ENCODE measurements around the gene AMOT.

AMOT gene

GRCh38 chrX:112840382-112841113 lies at the start of gene AMOT:
Gene AMOT (minus strand): TSS chrX:112840831. CDS start chrX:112823126, 17,705 bp downstream.
- Histone ChIP-seq H3K27ac (ENCODE audit: low read length) (no peak within 1 kb of the TSS), H4K20me1 (ENCODE audit: insufficient read depth, low read length) (no peaks in the 10 kb centered on the region), H3K9me3 (replicated peaks; ENCODE audit: insufficient read depth, low read length) (no peaks in the 10 kb centered on the region), H3K36me3 (replicated peaks; ENCODE audit: insufficient read depth, low read length) (no peaks in the 10 kb centered on the region), H2AFZ (ENCODE audit: low read length) (peak within 1 kb of the TSS; percentile 88), H3K9ac (ENCODE audit: low read length) (0 out of 2 replicates have a peak within 1 kb of the TSS, but pooled peaks have one; percentile 15), H3K4me2 (ENCODE audit: low read depth, low read length) (peak within 1 kb of the TSS; percentile 60), H3K9me2 (replicated peaks; ENCODE audit: insufficient read depth, low read length) (no peaks in the 10 kb centered on the region), H3K27me3 (replicated peaks; ENCODE audit: insufficient read depth, low read length) (no peaks in the 10 kb centered on the region; the same call in 1 of the 2 replicates), H3K79me2 (ENCODE audit: low read length) (no peaks in the 10 kb centered on the region), H3K4me1 (ENCODE audit: low read length) (no peaks in the 10 kb centered on the region), H3K4me3 (ENCODE audit: low read length) (peak within 1 kb of the TSS; percentile 70), H3F3A (ENCODE audit: insufficient read depth, low read length) (no peaks in the 10 kb centered on the region)
- DNase-seq = peak; percentile 46
- TF ChIP-seq CTCF (IDR thresholded peaks at IDR 0.05; ENCODE audit: low read length) = no peak
- TF ChIP-seq EZH2phosphoT487 (IDR thresholded peaks at IDR 0.05; ENCODE audit: low read length) = no peak

- Histone ChIP-seq H3K4me1 (ENCODE audit: low read length) (no peaks in the 10 kb centered on the region), H3K9me2 (replicated peaks; ENCODE audit: insufficient read depth, low read length) (no peaks in the 10 kb centered on the region), H3K9me3 (replicated peaks; ENCODE audit: insufficient read depth, low read length) (no peaks in the 10 kb centered on the region), H3K79me2 (ENCODE audit: low read length) (no peaks in the 10 kb centered on the region), H3F3A (ENCODE audit: insufficient read depth, low read length) (no peaks in the 10 kb centered on the region), H3K4me2 (ENCODE audit: low read depth, low read length) (no peak overlapping the region), H2AFZ (ENCODE audit: low read length) (no peak overlapping the region), H3K36me3 (replicated peaks; ENCODE audit: insufficient read depth, low read length) (no peaks in the 10 kb centered on the region), H3K4me3 (ENCODE audit: low read length) (no peak overlapping the region), H3K27me3 (replicated peaks; ENCODE audit: insufficient read depth, low read length) (no peaks in the 10 kb centered on the region), H3K9ac (ENCODE audit: low read length) (no peak overlapping the region), H4K20me1 (ENCODE audit: insufficient read depth, low read length) (no peaks in the 10 kb centered on the region), H3K27ac (ENCODE audit: low read length) (no peak overlapping the region)
- no peak for DNase-seq
- TF ChIP-seq EZH2phosphoT487 (IDR thresholded peaks at IDR 0.05; ENCODE audit: low read length) (no peak), EZH2 (optimal IDR thresholded peaks at IDR 0.05; ENCODE audit: low read depth, low read length) (no peak), CTCF (IDR thresholded peaks at IDR 0.05; ENCODE audit: low read length) (no peak)
Measured at GRCh38 chrX:112889400-112889799, 48.8 kb upstream of the AMOT start.

GRCh38 chrX:112888916-112889315 lies 48.3 kb upstream of the AMOT start:
- Histone ChIP-seq H3K4me3 (ENCODE audit: low read length) (no peak overlapping the region), H2AFZ (ENCODE audit: low read length) (no peak overlapping the region), H3K27ac (ENCODE audit: low read length) (no peak overlapping the region), H3K4me1 (ENCODE audit: low read length) (no peaks in the 10 kb centered on the region), H4K20me1 (ENCODE audit: insufficient read depth, low read length) (no peaks in the 10 kb centered on the region), H3K9me2 (replicated peaks; ENCODE audit: insufficient read depth, low read length) (no peaks in the 10 kb centered on the region), H3K27me3 (replicated peaks; ENCODE audit: insufficient read depth, low read length) (no peaks in the 10 kb centered on the region), H3K36me3 (replicated peaks; ENCODE audit: insufficient read depth, low read length) (no peaks in the 10 kb centered on the region), H3F3A (ENCODE audit: insufficient read depth, low read length) (no peaks in the 10 kb centered on the region), H3K4me2 (ENCODE audit: low read depth, low read length) (no peak overlapping the region), H3K9ac (ENCODE audit: low read length) (no peak overlapping the region), H3K79me2 (ENCODE audit: low read length) (no peaks in the 10 kb centered on the region), H3K9me3 (replicated peaks; ENCODE audit: insufficient read depth, low read length) (no peaks in the 10 kb centered on the region)
- DNase-seq = no peak
- no peak for TF ChIP-seq EZH2 (optimal IDR thresholded peaks at IDR 0.05; ENCODE audit: low read depth, low read length)
- TF ChIP-seq EZH2phosphoT487 (IDR thresholded peaks at IDR 0.05; ENCODE audit: low read length) = no peak
- no peak for TF ChIP-seq CTCF (IDR thresholded peaks at IDR 0.05; ENCODE audit: low read length)

Data from MM.1S (cell line).